ENCODE data around the gene KRT82. TPM values are rescaled to one million over a fixed set of nuclear protein-coding genes. Genes with fewer than 3 reads are reported as not detected.

The KRT82 gene
- total and polyA plus RNA-seq, 4 donors = not detected

DNA sequence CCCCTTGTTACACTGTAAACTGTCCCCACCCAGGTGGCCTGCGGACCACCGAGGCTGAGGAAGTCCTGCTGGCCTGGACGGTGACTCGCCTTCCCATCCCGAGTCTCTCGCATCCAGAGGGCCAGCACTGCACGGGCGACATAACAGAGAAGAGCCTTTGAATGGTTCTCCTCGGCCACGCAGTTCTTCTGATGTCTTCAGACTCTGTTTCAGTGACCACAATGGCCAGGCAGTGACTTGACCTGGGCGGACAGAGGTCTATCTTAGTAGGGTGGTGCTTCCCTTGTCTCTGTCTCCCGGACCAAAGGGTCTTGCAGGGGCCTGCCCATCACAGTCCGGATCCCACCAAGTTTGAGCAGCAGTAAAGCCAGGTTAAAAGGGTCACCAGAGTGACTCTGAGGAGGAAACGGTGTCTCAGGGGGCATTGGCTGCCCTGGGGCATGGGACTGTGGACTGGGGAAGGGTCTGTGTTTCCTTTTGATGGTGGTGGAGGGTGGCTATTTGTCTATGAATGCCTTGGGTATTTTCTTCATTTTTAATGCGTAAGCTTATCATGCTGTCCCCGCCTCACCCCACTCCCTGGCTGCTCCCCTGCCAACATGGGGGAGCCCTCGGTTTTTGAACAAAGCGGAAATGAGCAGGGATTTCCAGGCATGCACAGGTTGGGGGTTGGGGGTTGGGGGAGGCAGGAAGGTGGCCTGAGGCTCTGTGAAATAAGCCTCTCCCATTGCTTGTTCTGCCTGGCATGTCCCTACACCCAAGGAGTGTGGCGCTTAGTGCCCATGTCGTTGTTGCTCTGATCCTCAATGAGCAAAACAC lies 49.2 kb downstream of the KRT82 start:
- Histone ChIP-seq H3K27ac (ENCODE audit: low read depth in 1 of 2, low read length in 1 of 2) (no peak overlapping the region), H3K4me1 (ENCODE audit: control insufficient read depth in 5 of 5, insufficient read depth in 5 of 5, low read length in 5 of 5) (peaks cover 0 to 16% (median 1%) of the 10 kb centered on the region in 5 donors), H3K9me3 (ENCODE audit: control insufficient read depth in 4 of 4, insufficient read depth in 3 of 4, low read length in 3 of 4) (no peaks in the 10 kb centered on the region), H3K27me3 (ENCODE audit: control insufficient read depth in 3 of 3, insufficient read depth in 3 of 3, low read length in 2 of 3) (peaks cover 0 to 2% (median 0%) of the 10 kb centered on the region in 3 donors), H3K9ac (ENCODE audit: insufficient read depth in 1 of 2, low read length in 2 of 2) (no peak overlapping the region), H3K4me3 (no peak overlapping the region), H3K36me3 (ENCODE audit: control insufficient read depth in 4 of 4, insufficient read depth in 4 of 4, low read length in 4 of 4) (no peaks in the 10 kb centered on the region)
- DNase-seq = no peak
- WGBS, 2 donors = 89 to 93% methylated on average over 20 of the region's 20 CpGs
- no peak for ATAC-seq (ENCODE audit: insufficient read depth, low FRiP score)
- TF ChIP-seq, protein P1, sequence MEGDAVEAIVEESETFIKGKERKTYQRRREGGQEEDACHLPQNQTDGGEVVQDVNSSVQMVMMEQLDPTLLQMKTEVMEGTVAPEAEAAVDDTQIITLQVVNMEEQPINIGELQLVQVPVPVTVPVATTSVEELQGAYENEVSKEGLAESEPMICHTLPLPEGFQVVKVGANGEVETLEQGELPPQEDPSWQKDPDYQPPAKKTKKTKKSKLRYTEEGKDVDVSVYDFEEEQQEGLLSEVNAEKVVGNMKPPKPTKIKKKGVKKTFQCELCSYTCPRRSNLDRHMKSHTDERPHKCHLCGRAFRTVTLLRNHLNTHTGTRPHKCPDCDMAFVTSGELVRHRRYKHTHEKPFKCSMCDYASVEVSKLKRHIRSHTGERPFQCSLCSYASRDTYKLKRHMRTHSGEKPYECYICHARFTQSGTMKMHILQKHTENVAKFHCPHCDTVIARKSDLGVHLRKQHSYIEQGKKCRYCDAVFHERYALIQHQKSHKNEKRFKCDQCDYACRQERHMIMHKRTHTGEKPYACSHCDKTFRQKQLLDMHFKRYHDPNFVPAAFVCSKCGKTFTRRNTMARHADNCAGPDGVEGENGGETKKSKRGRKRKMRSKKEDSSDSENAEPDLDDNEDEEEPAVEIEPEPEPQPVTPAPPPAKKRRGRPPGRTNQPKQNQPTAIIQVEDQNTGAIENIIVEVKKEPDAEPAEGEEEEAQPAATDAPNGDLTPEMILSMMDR (IDR thresholded peaks at IDR 0.05; ENCODE audit: control extremely low read depth, extremely low read depth) = no peak

DNA sequence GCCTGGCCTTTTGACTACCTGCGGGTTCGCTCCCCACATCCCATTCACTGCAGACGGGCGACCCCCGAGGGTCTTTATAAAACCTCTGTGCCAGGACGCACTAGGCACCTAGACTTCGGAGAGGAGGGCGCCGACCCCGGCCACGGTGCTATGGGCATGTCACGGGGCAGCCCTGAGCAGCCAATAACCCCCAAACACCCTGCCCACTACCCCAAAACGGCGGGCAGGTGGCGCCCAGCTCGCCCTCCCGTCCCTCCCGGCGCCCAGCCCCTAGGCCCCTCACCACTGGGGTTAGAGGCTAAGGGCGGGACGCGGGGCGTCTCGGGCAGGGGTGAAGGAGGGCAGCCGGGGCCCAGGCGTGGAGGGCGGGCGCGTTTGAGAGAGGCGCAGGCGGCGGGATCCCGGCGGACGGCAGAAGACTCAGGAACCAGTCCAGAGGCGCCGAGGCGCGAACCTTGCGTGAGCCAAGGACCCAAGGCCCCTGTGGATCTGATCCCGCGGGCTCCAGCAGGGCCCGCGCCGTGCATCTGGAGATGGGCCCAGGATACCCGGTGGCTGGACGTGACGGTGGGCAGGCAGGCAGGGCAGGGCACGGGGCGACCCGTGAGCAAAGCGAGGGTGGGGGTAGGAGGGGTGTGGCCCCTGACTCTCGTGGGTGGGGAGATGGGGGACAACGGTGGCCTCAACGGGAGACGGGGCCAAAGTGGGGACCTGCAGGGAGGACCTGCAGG lies 49.9 kb downstream of the KRT82 start:
- no peaks in the 10 kb centered on the region for H3K9me3 ChIP-seq (ENCODE audit: control insufficient read depth in 4 of 4, insufficient read depth in 3 of 4, low read length in 3 of 4)
- TF ChIP-seq, protein P1 (IDR thresholded peaks at IDR 0.05; ENCODE audit: control extremely low read depth, extremely low read depth) = no peak
- 90 to 95% methylated on average over 56 of the region's 56 CpGs for WGBS, 2 donors
- no peaks in the 10 kb centered on the region for H3K36me3 ChIP-seq (ENCODE audit: control insufficient read depth in 4 of 4, insufficient read depth in 4 of 4, low read length in 4 of 4)
- H3K27me3 ChIP-seq (ENCODE audit: control insufficient read depth in 3 of 3, insufficient read depth in 3 of 3, low read length in 2 of 3) = peaks cover 0 to 2% (median 0%) of the 10 kb centered on the region in 3 donors
- no peak overlapping the region for H3K27ac ChIP-seq (ENCODE audit: low read depth in 1 of 2, low read length in 1 of 2)
- ATAC-seq (ENCODE audit: insufficient read depth, low FRiP score) (no peak), DNase-seq (no peak)
- H3K4me3 ChIP-seq = no peak overlapping the region
- peaks cover 0 to 22% (median 3%) of the 10 kb centered on the region in 5 donors for H3K4me1 ChIP-seq (ENCODE audit: control insufficient read depth in 5 of 5, insufficient read depth in 5 of 5, low read length in 5 of 5)
- H3K9ac ChIP-seq (ENCODE audit: insufficient read depth in 1 of 2, low read length in 2 of 2) = no peak overlapping the region

DNA sequence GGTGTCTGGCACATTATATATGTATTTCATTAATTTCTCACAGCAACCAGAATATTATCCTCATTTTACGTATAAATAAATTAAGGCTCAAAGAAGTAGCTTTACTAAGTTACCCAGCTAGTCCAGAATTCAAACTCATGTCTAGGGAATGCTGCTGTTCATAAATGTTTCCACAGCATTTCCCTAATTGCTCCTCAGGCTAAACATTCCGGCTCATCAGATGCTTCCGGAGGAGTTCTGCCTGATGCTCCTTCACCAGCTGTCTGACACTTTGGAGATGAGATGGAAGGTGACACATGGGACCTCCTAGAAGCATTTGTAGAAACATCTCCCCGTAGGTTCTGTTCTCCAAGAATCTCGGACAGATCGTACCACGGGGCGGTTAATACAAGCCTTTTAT lies 51.0 kb downstream of the KRT82 start:
- Histone ChIP-seq H3K4me3 (no peak overlapping the region), H3K9ac (ENCODE audit: insufficient read depth in 1 of 2, low read length in 2 of 2) (no peak overlapping the region), H3K27ac (ENCODE audit: low read depth in 1 of 2, low read length in 1 of 2) (no peak overlapping the region), H3K9me3 (ENCODE audit: control insufficient read depth in 4 of 4, insufficient read depth in 3 of 4, low read length in 3 of 4) (no peaks in the 10 kb centered on the region), H3K27me3 (ENCODE audit: control insufficient read depth in 3 of 3, insufficient read depth in 3 of 3, low read length in 2 of 3) (peaks cover 0 to 2% (median 0%) of the 10 kb centered on the region in 3 donors), H3K36me3 (ENCODE audit: control insufficient read depth in 4 of 4, insufficient read depth in 4 of 4, low read length in 4 of 4) (no peaks in the 10 kb centered on the region), H3K4me1 (ENCODE audit: control insufficient read depth in 5 of 5, insufficient read depth in 5 of 5, low read length in 5 of 5) (peaks cover 0 to 16% (median 3%) of the 10 kb centered on the region in 5 donors)
- ATAC-seq (ENCODE audit: insufficient read depth, low FRiP score) = no peak
- WGBS, 2 donors = 91 to 94% methylated on average over 8 of the region's 8 CpGs
- TF ChIP-seq, protein P1 (IDR thresholded peaks at IDR 0.05; ENCODE audit: control extremely low read depth, extremely low read depth) = no peak
- DNase-seq = no peak

Measured in lung (tissue), 12 donors.